A549 (cell line): ENCODE data around the gene LNX2. TPM values are rescaled to one million over a fixed set of nuclear protein-coding genes. Genes with fewer than 3 reads are reported as not detected.

Experiments
- ATAC-seq, 2 experiments: fragments of 200-7000 bp in 1 of 2; fragments of >200 bp in 1 of 2; cut with Nextera tagmentation in 1 of 2; cut with Tn5 transposase in 1 of 2; 3 replicates each; pipeline versions ENCODE4 v1.8.0 to v1.9.1; 2018 to 2020; ENCODE audit warnings: mild to moderate bottlenecking in 1 of 2, moderate library complexity in 1 of 2
- CTCF ChIA-PET: fragments of 300-600 bp; sonication (Branson Sonifier 250); formaldehyde crosslinking; extraction: SDS; loops from one replicate; lab custom pipeline; 2021; ENCODE audit warnings: antibody characterized with exemption, inconsistent platforms; lab: Yijun Ruan, JAX
- POLR2A ChIA-PET: fragments of 350-600 bp; formaldehyde crosslinking; extraction: SDS; loops from one replicate; lab custom pipeline; 2021; ENCODE audit warnings: antibody characterized with exemption, inconsistent platforms; lab: Yijun Ruan, JAX
- DNase-seq, 2 experiments: peaks; one replicate each; pipeline versions ENCODE4 v3.0.0 to v3.0.0-alpha.2; 2011 to 2016; ENCODE audit warnings: low read depth in 1 of 2, low spot score in 1 of 2
- FAIRE-seq: peaks from 2 replicates; lab custom pipeline; 2011; peaks lifted over from hg19 to GRCh38; lab: Jason Lieb, UNC
- H3K27ac ChIP-seq, 2 experiments: fragments of >200 bp; sonication (Bioruptor Twin); formaldehyde crosslinking; 3 replicates each; pipeline ENCODE4 v1.5.1; 2016 to 2017
- H3K4me1 ChIP-seq: fragments of >200 bp; sonication (Bioruptor Twin); formaldehyde crosslinking; 3 replicates; pipeline ENCODE4 v1.6.1; 2016
- H3K4me2 ChIP-seq: fragments of >200 bp; sonication (Bioruptor Twin); formaldehyde crosslinking; 3 replicates; pipeline ENCODE4 v1.6.1; 2016
- H3K4me3 ChIP-seq: fragments of >200 bp; sonication (Bioruptor Twin); formaldehyde crosslinking; 3 replicates; pipeline ENCODE4 v1.5.1; 2016
- H3K9me3 ChIP-seq: fragments of >200 bp; sonication (Bioruptor Twin); formaldehyde crosslinking; 3 replicates; pipeline ENCODE4 v1.6.1; 2016
- ATOH8 ChIP-seq: fragments of 250-450 bp; sonication (Bioruptor Pico); IDR thresholded peaks from 2 replicates; pipeline ENCODE4 v1.5.0; 2020; ENCODE audit warnings: low read depth, mild to moderate bottlenecking, moderate library complexity
- BCL3 ChIP-seq: fragments of >200 bp; sonication (Bioruptor Twin); formaldehyde crosslinking; IDR thresholded peaks from 3 replicates; pipeline ENCODE4 v1.6.1; 2016
- CBX8 ChIP-seq: fragments of 200-600 bp; sonication (generic); IDR thresholded peaks from 2 replicates; pipeline ENCODE4 v1.6.1; 2016
- CEBPB ChIP-seq, 2 experiments: fragments of >200 bp in 1 of 2; sonication (Bioruptor Twin) in 1 of 2; formaldehyde crosslinking in 1 of 2; IDR thresholded peaks; 2 replicates each; pipeline ENCODE4 v1.6.1; 2012 to 2016
- ESRRA ChIP-seq: fragments of 150-350 bp; IDR thresholded peaks from 2 replicates; pipeline ENCODE4 v1.6.1; 2014; ENCODE audit warnings: mild to moderate bottlenecking, low read length, borderline replicate concordance
- FOXS1 ChIP-seq: fragments of 250-450 bp; sonication (Bioruptor Pico); IDR thresholded peaks from 2 replicates; pipeline ENCODE4 v1.5.0; 2020; ENCODE audit warnings: mild to moderate bottlenecking, moderate library complexity
- HDAC2 ChIP-seq: fragments of 200-600 bp; sonication (generic); IDR thresholded peaks from 2 replicates; pipeline ENCODE4 v1.6.1; 2016
- HES2 ChIP-seq: fragments of >200 bp; sonication (Bioruptor Twin); formaldehyde crosslinking; IDR thresholded peaks from 2 replicates; pipeline ENCODE4 v1.6.1; 2016
- HOXA7 ChIP-seq: fragments of 250-450 bp; sonication (Bioruptor Pico); IDR thresholded peaks from 2 replicates; pipeline ENCODE4 v1.5.0; 2020; ENCODE audit warnings: mild to moderate bottlenecking, moderate library complexity
- HOXB5 ChIP-seq: fragments of 250-450 bp; sonication (Bioruptor Pico); IDR thresholded peaks from 2 replicates; pipeline ENCODE4 v1.5.0; 2020; ENCODE audit warnings: mild to moderate bottlenecking, moderate library complexity
- JUNB ChIP-seq: fragments of >200 bp; sonication (Bioruptor Twin); formaldehyde crosslinking; IDR thresholded peaks from 2 replicates; pipeline ENCODE4 v1.6.1; 2016
- KDM1A ChIP-seq: fragments of 200-600 bp; sonication (generic); IDR thresholded peaks from 2 replicates; pipeline ENCODE4 v1.6.1; 2016; ENCODE audit warnings: low read depth, mild to moderate bottlenecking
- KDM5A ChIP-seq: fragments of 200-600 bp; sonication (generic); IDR thresholded peaks from 2 replicates; pipeline ENCODE4 v1.6.1; 2016; ENCODE audit warnings: antibody characterized with exemption, mild to moderate bottlenecking
- MYC ChIP-seq: IDR thresholded peaks from 2 replicates; pipeline ENCODE4 v1.6.1; 2012; ENCODE audit warnings: mild to moderate bottlenecking, inconsistent platforms, low read length, improper control_type of control experiment, borderline replicate concordance
- NR3C1 ChIP-seq: fragments of >200 bp; sonication (Bioruptor Twin); formaldehyde crosslinking; IDR thresholded peaks from 3 replicates; pipeline ENCODE4 v1.6.1; 2017
- PHF8 ChIP-seq: fragments of 200-600 bp; sonication (generic); IDR thresholded peaks from 2 replicates; pipeline ENCODE4 v1.6.1; 2016; ENCODE audit warnings: low read depth, mild to moderate bottlenecking, antibody characterized with exemption, moderate library complexity, borderline replicate concordance
- RAD21 ChIP-seq, 2 experiments: fragments of >200 bp in 1 of 2; sonication (Bioruptor Twin) in 1 of 2; formaldehyde crosslinking in 1 of 2; IDR thresholded peaks in 1 of 2; conservative IDR thresholded peaks in 1 of 2; 2 replicates in 1 of 2; 3 replicates in 1 of 2; pipeline ENCODE4 v1.6.1; 2012 to 2018; ENCODE audit warnings: inconsistent platforms in 1 of 2
- RCOR1 ChIP-seq: fragments of 150-350 bp; IDR thresholded peaks from 2 replicates; pipeline ENCODE4 v1.6.1; 2014; ENCODE audit warnings: antibody characterized with exemption, low read length, low read depth
- RFX5 ChIP-seq: fragments of 450-650 bp; IDR thresholded peaks from 2 replicates; pipeline ENCODE4 v1.7.1; 2014; ENCODE audit warnings: antibody characterized with exemption, mild to moderate bottlenecking, moderate library complexity
- SREBF2 ChIP-seq: fragments of 450-650 bp; IDR thresholded peaks from 2 replicates; pipeline ENCODE4 v1.6.1; 2014; ENCODE audit warnings: mild to moderate bottlenecking, moderate library complexity
- TP53 ChIP-seq: fragments of 250-450 bp; sonication (Bioruptor Pico); IDR thresholded peaks from 2 replicates; pipeline ENCODE4 v1.5.0; 2021; ENCODE audit warnings: mild to moderate bottlenecking, moderate library complexity
- WGBS: methylation state at CpG from one replicate; pipeline ENCODE4 v1.1.6; 2017; ENCODE audit errors: missing lambda C conversion rate; 5-methylcytosine and 5-hydroxymethylcytosine counted together
- polyA plus RNA-seq, 4 experiments: library from polyadenylated mRNA; depleted of rRNA in 3 of 4; stranded (reverse); fragments of >200 nt; fragmentation: RNase III in 1 of 4; extraction: RNeasy Plus Mini Kit Qiagen cat#74134 plus additional on column Dnase treatment in 1 of 4; gene quantifications; 2 replicates in 3 of 4; 3 replicates in 1 of 4; pipeline ENCODE4 v1.2.3, GENCODE V29; 2011 to 2017
- TF ChIP-seq, protein P1 (sequence below): fragments of 450-650 bp; IDR thresholded peaks from 2 replicates; pipeline ENCODE4 v1.6.1; 2014; ENCODE audit warnings: antibody characterized with exemption

The LNX2 gene
- polyA plus RNA-seq, 2 of the 4 experiments (the other 2 are of a cell fraction), result 3.3 to 6.3 TPM

DNA sequence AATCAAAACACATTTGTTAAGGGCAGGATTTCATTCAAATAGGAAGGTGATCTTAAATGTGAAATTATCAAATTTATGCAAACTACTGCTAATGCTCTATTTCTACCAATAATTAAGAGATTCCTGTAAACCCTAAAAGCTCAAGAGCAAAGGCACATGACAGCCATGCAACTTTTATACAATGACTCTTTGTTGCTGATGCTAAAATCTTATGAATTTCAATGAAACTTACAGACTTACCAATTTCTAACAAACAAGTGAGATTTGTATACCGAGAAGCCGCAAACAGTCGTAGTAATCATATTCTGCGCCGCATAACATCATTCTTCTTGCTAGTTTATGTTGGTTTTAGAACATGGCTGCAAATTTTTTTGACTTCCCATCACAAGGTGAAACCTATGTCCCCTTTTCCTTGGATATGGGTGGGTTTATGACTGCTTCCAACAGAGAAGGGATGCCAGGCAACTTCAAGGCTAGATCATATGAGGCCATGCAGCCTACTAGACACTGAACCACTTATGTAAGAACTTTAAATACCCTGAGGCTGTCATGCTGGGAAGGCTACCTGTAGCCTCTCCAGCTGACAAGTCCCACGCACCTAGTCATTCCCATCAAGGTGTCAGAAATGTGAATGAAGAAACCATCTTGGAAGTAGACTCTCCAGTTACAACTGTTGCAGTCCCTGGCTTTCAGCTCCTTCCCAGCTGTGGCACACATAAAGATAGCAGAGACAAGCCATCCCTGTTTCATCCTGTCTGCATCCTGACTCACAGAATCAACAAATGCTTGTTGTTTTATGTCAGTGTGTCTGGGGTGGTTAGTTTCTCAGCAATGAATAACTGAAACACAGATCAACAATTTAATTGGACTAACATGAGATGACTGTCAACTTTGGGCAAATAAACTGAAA, 42.0 kb downstream of the LNX2 start:
- FAIRE-seq (no peak), DNase-seq (peak; percentile 2 to 19)
- CTCF ChIA-PET, result no interaction called here

GRCh38 chr13:27574661-27575060, 45.7 kb downstream of the LNX2 start:
- Histone ChIP-seq H3K4me2 (no peak overlapping the region), H3K4me3 (no peak overlapping the region), H3K9me3 (no peaks in the 10 kb centered on the region), H3K27ac (no peak overlapping the region), H3K4me1 (peaks cover 20% of the 10 kb centered on the region)
- ChIA-PET CTCF (no interaction called here), POLR2A (no interaction called here)
- TF ChIP-seq NR3C1 (no peak), CBX8 (no peak), KDM5A (no peak), HOXA7 (no peak), PHF8 (no peak)
- no peak for DNase-seq
- WGBS, result 83% methylated on average over 1 of the region's 1 CpG
- no peak for ATAC-seq
- FAIRE-seq, result no peak

More for the DNA sequence above, 42.0 kb downstream of the LNX2 start:
- peaks cover 14% of the 10 kb centered on the region for H3K4me1 ChIP-seq
- TF ChIP-seq NR3C1 (no peak), KDM1A (no peak), CEBPB (IDR thresholded peaks at IDR 0.05) (no peak)
- WGBS, result 92% methylated on average over 6 of the region's 6 CpGs
- POLR2A ChIA-PET, result no interaction called here
- ATAC-seq, result peak; percentile 39 to 64; a peak in 3 of 6 replicates
- no peak overlapping the region for H3K4me3 ChIP-seq
- H3K9me3 ChIP-seq, result no peaks in the 10 kb centered on the region
- no peak overlapping the region for H3K27ac ChIP-seq
- peak overlapping the region; percentile 18; the same call in 1 of the 3 replicates for H3K4me2 ChIP-seq

DNA sequence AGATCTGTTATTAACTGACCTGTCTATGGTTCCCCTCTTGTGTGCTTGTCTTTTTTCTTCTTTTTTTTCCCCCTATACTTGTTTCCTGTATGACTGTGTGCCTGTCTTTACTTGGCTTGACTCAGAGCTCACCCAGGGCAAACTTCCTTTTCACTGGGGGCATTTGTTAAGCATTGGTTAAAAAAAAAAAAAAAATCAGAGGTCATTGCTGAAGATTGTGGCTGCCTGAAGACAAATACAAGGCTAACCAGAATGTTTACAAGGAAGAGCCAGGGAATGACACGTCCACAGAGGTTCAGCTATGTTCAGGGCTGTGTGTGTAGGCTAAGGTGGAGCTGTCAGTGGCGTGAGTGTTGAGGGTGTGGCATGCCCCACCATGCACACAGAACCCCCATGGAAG, 47.1 kb downstream of the LNX2 start:
- Histone ChIP-seq H3K4me2 (peak overlapping the region; percentile 31; the same call in 1 of the 3 replicates), H3K4me1 (peaks cover 9% of the 10 kb centered on the region), H3K27ac (no peak overlapping the region), H3K9me3 (no peaks in the 10 kb centered on the region), H3K4me3 (no peak overlapping the region)
- ChIA-PET POLR2A (no interaction called here), CTCF (interaction anchor here (0.7 to 1.2 kb wide), 2 partner anchors 40 to 101 kb away, joined by 3 read pairs; no protein-coding TSS in a partner anchor)
- WGBS, result 25% methylated on average over 2 of the region's 2 CpGs
- ATAC-seq (peak in 1 of 2 experiments; percentile 54; a peak in 3 of 6 replicates), FAIRE-seq (no peak), DNase-seq (peak in 1 of 2 experiments; percentile 19)
- TF ChIP-seq KDM1A (no peak), BCL3 (no peak), HDAC2 (no peak), RCOR1 (no peak), SREBF2 (no peak), RAD21 (conservative IDR thresholded peaks at IDR 0.05 in 1 of 2, IDR thresholded peaks at IDR 0.05 in 1 of 2) (no peak), JUNB (no peak), ESRRA (no peak)
- TF ChIP-seq, protein P1, sequence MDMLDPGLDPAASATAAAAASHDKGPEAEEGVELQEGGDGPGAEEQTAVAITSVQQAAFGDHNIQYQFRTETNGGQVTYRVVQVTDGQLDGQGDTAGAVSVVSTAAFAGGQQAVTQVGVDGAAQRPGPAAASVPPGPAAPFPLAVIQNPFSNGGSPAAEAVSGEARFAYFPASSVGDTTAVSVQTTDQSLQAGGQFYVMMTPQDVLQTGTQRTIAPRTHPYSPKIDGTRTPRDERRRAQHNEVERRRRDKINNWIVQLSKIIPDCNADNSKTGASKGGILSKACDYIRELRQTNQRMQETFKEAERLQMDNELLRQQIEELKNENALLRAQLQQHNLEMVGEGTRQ, result no peak

DNA sequence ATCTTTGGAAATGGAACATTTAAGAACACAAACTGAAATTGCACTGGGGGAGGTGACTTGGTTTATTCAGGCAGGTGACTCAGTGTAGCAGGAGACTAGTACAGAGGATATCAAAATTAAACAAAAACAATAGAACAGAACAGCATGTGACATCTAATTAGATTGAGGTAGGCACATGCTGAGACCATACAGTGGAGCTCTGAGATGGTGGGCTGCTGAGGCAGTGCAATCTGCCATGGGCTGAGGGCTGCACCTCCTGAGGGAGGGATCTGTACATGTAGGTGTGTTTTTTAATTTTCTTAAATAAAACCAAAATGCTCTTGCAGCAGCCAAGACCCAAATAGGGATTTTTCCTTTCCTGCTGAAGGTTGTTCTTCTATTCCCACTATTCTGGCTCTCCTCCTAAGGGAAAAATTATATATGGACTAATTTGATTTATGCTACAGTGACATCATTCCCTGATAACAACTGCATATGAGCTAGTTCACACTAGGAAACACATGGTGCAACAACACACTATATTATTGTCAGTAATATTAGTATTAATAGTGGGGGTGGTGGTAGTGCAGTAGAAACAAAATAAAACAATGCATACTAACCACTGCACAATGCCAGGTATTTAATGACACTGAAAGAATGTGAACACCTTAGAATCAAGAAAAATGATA, 48.0 kb downstream of the LNX2 start:
- no peak for FAIRE-seq
- DNase-seq, result no peak
- ChIA-PET CTCF (interaction anchor here (1.2 kb wide), 1 partner anchor 39 kb away, joined by 3 read pairs; no protein-coding TSS in a partner anchor), POLR2A (no interaction called here)
- no peak for ATAC-seq
- Histone ChIP-seq H3K4me3 (no peak overlapping the region), H3K4me2 (no peak overlapping the region), H3K9me3 (no peaks in the 10 kb centered on the region), H3K4me1 (peaks cover 7% of the 10 kb centered on the region; the same call in 1 of the 3 replicates), H3K27ac (no peak overlapping the region)
- TF ChIP-seq FOXS1 (CRISPR knock-in tag) (no peak), MYC (no peak), ATOH8 (CRISPR knock-in tag) (no peak), BCL3 (no peak), TP53 (no peak), HES2 (no peak), ESRRA (no peak), RFX5 (no peak), HOXB5 (no peak)
